NCI-H524 treated with DMSO at 0.1 percent for 48 hours (cell line): ENCODE measurements around the gene PCDHA10.

Source experiments
- DNase-seq: peaks from one replicate; lab custom pipeline; 2025; lab: John Stamatoyannopoulos, UW

PCDHA10 gene

DNA sequence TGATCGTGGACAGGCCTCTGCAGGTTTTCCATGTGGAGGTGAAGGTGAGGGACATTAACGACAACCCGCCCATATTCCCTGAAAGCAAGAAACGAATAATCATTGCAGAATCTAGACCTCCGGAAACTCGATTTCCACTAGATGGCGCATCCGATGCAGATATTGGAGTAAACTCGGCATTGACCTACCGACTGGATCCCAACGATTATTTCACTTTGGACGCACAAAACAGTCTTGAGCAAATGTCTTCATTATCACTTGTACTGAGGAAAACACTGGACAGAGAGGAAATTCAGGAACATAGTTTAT, 26.8 kb downstream of the PCDHA10 start:
- DNase-seq = no peak

- no peak for DNase-seq
Observed at GRCh38 chr5:140883373-140883772, 27.7 kb downstream of the PCDHA10 start.

DNA sequence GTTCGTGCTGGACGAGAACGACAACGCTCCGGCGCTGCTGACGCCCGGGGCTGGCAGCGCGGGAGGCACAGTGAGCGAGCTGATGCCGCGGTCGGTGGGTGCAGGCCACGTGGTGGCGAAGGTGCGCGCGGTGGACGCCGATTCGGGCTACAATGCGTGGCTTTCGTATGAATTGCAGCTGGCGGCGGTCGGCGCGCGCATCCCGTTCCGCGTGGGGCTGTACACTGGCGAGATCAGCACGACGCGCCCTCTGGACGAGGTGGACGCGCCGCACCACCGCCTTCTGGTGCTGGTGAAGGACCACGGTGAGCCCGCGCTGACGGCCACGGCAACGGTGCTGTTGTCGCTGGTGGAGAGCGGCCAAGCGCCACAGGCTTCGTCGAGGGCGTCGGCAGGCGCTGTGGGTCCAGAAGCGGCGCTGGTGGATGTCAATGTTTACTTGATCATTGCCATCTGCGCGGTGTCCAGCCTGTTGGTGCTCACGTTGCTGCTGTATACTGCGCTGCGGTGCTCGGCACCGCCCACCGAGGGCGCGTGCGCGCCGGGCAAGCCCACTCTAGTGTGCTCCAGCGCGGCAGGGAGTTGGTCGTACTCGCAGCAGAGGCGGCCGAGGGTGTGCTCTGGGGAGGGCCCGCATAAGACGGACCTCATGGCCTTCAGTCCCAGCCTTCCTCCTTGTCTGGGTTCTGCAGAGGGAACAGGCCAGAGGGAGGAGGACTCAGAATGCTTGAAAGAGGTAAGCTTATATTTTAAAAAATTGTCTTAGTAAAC, 28.4 kb downstream of the PCDHA10 start:
- DNase-seq = no peak

DNA sequence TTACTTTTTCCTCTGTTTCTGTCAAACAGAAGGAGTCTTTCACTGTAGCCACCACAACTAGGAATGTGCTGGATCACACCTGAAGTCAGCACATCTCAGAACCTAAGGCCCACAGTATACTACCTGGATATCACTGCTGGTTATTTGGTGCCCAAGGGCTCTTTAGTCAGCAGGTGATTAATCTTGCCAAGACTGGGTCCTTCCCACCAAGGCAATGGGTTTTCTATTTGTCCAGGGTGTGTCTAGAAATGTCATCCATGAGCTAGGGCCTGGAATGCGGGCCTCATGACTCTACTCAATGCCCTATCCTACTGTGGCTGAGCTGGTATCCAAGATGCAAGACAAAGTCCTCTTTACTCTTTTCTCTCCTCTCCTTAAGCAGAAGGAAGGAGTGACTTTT, 60.6 kb downstream of the PCDHA10 start:
- DNase-seq = no peak
